ENCODE measurements around the gene CDC25B. TPM values are rescaled to one million over a fixed set of nuclear protein-coding genes. Genes with fewer than 3 reads are reported as not detected.

The CDC25B gene
- total and polyA plus RNA-seq, 2 of the 8 experiments (the other 6 are each of a cell fraction or from before 2014, with no cell fraction given): 21.7 to 31.2 TPM

DNA sequence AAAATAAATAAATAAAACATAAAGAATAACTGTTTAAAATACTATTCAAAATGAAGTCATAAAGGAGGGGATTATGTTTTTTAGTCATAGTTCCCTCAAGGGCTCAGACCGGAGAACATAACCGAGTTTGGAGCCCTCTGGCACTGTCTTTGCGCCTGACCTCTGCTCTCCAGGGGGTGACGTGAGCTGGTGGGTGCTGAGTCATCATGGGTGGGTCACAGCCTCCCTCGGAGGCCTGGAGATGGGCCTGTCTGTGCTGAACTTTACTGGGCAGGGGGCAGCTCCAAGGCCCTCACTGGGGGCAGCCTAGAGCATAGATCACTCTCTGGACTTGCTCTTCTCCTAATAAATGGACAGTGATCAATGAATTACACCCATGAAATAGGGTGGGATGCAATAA lies 47.4 kb downstream of the CDC25B start:
- Histone ChIP-seq H3K14ac (ENCODE audit: insufficient read length) (no peak overlapping the region), H3K18ac (ENCODE audit: extremely low read depth, low read length) (no peak overlapping the region), H4K91ac (replicated peaks; ENCODE audit: insufficient read length, low read length) (no peak overlapping the region), H2BK20ac (ENCODE audit: low read length) (no peak overlapping the region), H3K4me1 (replicated peaks in 1 of 4; ENCODE audit: control insufficient read depth in 3 of 4, insufficient read depth in 4 of 4, low read length in 3 of 4) (peaks cover 0 to 8% (median 4%) of the 10 kb centered on the region in 4 experiments; a peak in 3 of 7 replicates), H3K9ac (replicated peaks in 1 of 4; ENCODE audit: extremely low read depth in 1 of 4, low read depth in 3 of 4, low read length in 3 of 4) (no peak overlapping the region), H4K20me1 (replicated peaks in 1 of 2; ENCODE audit: control insufficient read depth in 1 of 2, insufficient read depth in 2 of 2, low read length in 2 of 2) (peaks cover 0 to 5% of the 10 kb centered on the region in 2 experiments), H4K5ac (ENCODE audit: insufficient read length, low read depth, low read length) (no peak overlapping the region), H3K9me3 (ENCODE audit: insufficient read depth in 2 of 2, low read depth in 1 of 2, low read length in 1 of 2) (no peaks in the 10 kb centered on the region), H2AK5ac (ENCODE audit: low read depth, low read length) (no peak overlapping the region), H3K36me3 (ENCODE audit: control insufficient read depth in 2 of 4, insufficient read depth in 4 of 4, low read length in 3 of 4) (no peaks in the 10 kb centered on the region), H3K79me2 (ENCODE audit: control insufficient read depth in 1 of 2, insufficient read depth in 2 of 2, low read length in 2 of 2) (peaks cover 0 to 4% of the 10 kb centered on the region in 2 experiments; a peak in 2 of 4 replicates), H2BK5ac (ENCODE audit: low read depth, low read length) (no peak overlapping the region), H3K27me3 (replicated peaks in 1 of 4; ENCODE audit: control insufficient read depth in 3 of 4, extremely low read depth in 1 of 4, insufficient read depth in 3 of 4, low read length in 3 of 4) (no peaks in the 10 kb centered on the region; a peak in 1 of 7 replicates), H3K23me2 (ENCODE audit: low read depth, low read length) (peaks cover 12% of the 10 kb centered on the region), H3K4ac (replicated peaks; ENCODE audit: insufficient read length, low read depth, low read length) (no peak overlapping the region), H2AFZ (ENCODE audit: low read length) (no peak overlapping the region), H3K79me1 (ENCODE audit: low read depth, low read length) (peaks cover 1% of the 10 kb centered on the region; the same call in 1 of the 2 replicates), H2BK15ac (ENCODE audit: low read length) (no peak overlapping the region), H3K27ac (ENCODE audit: low read depth, low read length) (no peak overlapping the region), H4K8ac (ENCODE audit: extremely low read depth, insufficient read depth, low read length) (no peak overlapping the region), H2BK120ac (replicated peaks; ENCODE audit: low read depth, low read length) (no peak overlapping the region), H3K23ac (ENCODE audit: insufficient read length) (no peak overlapping the region), H3K4me2 (ENCODE audit: insufficient read depth in 1 of 2, low read depth in 2 of 2, low read length in 2 of 2) (no peak overlapping the region), H3K56ac (replicated peaks; ENCODE audit: insufficient read length, low read depth, low read length) (no peak overlapping the region), H3K4me3 (ENCODE audit: extremely low read depth in 1 of 4, insufficient read depth in 2 of 4, low read depth in 3 of 4, low read length in 4 of 4) (no peak overlapping the region), H2BK12ac (ENCODE audit: low read depth, low read length) (no peak overlapping the region)
- CTCF ChIA-PET (ENCODE audit: partially characterized antibody): interaction anchor here (1.1 to 1.4 kb wide), 2 partner anchors 12 to 23 kb away, joined by 3 to 8 read pairs; partner anchors contain the start of gene AP5S1
- POLR2A ChIA-PET (ENCODE audit: partially characterized antibody): interaction anchor here (0.7 to 1.8 kb wide), 2 partner anchors 16 to 676 kb away, joined by 3 to 5 read pairs; no protein-coding TSS in a partner anchor
- no peak for FAIRE-seq
- 96% methylated on average over 5 of the region's 5 CpGs; no CpG with 5 or more reads in 1 of the 2 experiments for WGBS, 2 experiments (ENCODE audit: extremely low coverage in 1 of 2, insufficient coverage in 1 of 2, insufficient read length in 1 of 2, insufficient replicate concordance in 2 of 2, low coverage in 1 of 2, low lambda C conversion rate in 2 of 2, missing lambda C conversion rate in 1 of 2)
- no peak for DNase-seq (ENCODE audit: low read depth in 1 of 2, low spot score in 2 of 2)
- TF ChIP-seq, protein P1, sequence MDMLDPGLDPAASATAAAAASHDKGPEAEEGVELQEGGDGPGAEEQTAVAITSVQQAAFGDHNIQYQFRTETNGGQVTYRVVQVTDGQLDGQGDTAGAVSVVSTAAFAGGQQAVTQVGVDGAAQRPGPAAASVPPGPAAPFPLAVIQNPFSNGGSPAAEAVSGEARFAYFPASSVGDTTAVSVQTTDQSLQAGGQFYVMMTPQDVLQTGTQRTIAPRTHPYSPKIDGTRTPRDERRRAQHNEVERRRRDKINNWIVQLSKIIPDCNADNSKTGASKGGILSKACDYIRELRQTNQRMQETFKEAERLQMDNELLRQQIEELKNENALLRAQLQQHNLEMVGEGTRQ (IDR thresholded peaks at IDR 0.05; ENCODE audit: low read length): no peak
- TF ChIP-seq RNF2 (IDR thresholded peaks at IDR 0.05; ENCODE audit: borderline replicate concordance, low read depth, low read length, missing control alignments, poor library complexity, severe bottlenecking) (no peak), CBX8 (IDR thresholded peaks at IDR 0.05; ENCODE audit: borderline replicate concordance, low read depth, low read length) (no peak)
- TF ChIP-seq, protein P2, sequence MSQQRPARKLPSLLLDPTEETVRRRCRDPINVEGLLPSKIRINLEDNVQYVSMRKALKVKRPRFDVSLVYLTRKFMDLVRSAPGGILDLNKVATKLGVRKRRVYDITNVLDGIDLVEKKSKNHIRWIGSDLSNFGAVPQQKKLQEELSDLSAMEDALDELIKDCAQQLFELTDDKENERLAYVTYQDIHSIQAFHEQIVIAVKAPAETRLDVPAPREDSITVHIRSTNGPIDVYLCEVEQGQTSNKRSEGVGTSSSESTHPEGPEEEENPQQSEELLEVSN (IDR thresholded peaks at IDR 0.05): no peak

All from H1 (cell line).